NT2/D1 (cell line): ENCODE results near the gene C3orf70.

Experiments
- SUZ12 ChIP-seq: IDR thresholded peaks from 2 replicates; pipeline ENCODE4 v1.6.1; 2011; ENCODE audit not compliant: insufficient read length, insufficient read depth; ENCODE audit errors: extremely low read depth
- ZNF274 ChIP-seq: IDR thresholded peaks from 2 replicates; pipeline ENCODE4 v1.6.1; 2011; ENCODE audit warnings: mild to moderate bottlenecking, low read depth, low read length

DNA sequence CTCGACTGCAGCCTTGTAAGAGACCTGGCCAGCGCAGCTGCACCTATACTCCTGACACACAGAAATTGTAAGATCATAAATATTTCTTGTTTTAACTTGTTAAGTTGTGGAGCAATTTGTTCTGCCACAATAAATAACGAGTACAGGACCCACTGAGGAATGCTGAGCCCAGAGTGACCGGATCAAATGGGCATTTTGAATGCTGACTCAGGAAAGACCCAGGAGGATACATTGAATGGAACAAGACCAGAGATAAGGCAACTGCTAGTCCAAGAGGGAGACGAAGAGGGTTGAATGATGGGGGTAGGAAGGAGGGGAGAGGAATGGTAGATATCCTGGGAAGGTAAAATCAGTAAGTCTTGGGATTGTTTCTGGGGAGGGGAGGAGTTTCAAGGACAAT, 8.9 kb upstream of the C3orf70 start:
- TF ChIP-seq ZNF274 (no peak), SUZ12 (no peak)
